Colonic mucosa (tissue), 4 donors: ENCODE measurements around the gene SLC7A5. TPM values are rescaled to one million over a fixed set of nuclear protein-coding genes. Genes with fewer than 3 reads are reported as not detected.
"Not testable (repeated sequence)": the region's sequence is repeated elsewhere in the genome, so short reads cannot be mapped to it uniquely, and the experiment has no call there.

Source experiments
- DNase-seq: peaks from one replicate; pipeline ENCODE4 v3.0.0-alpha.2; 2020
- H3K27ac ChIP-seq: fragments of 200-600 bp; one replicate; pipeline ENCODE4 v1.8.0; 2021
- H3K27me3 ChIP-seq: fragments of 200-600 bp; one replicate; pipeline ENCODE4 v1.8.0; 2021
- H3K36me3 ChIP-seq: fragments of 200-600 bp; one replicate; pipeline ENCODE4 v1.8.0; 2021
- H3K4me1 ChIP-seq: fragments of 200-600 bp; one replicate; pipeline ENCODE4 v1.8.0; 2021; ENCODE audit warnings: mild to moderate bottlenecking
- H3K4me3 ChIP-seq: fragments of 200-600 bp; one replicate; pipeline ENCODE4 v1.8.0; 2021
- H3K9ac ChIP-seq, 2 donors: one replicate each; pipeline ENCODE4 v1.7.0; 2013; ENCODE audit warnings: control low read depth in 2 of 2, low read depth in 2 of 2, low read length in 2 of 2
- H3K9me3 ChIP-seq: fragments of 200-600 bp; one replicate; pipeline ENCODE4 v1.8.0; 2021
- CTCF ChIP-seq: fragments of 200-600 bp; IDR thresholded peaks from one replicate; pipeline ENCODE4 v1.8.0; 2022; ENCODE audit warnings: antibody characterized with exemption, mild to moderate bottlenecking
- intact Hi-C: fragments of 100-400 bp; cut with DNase I; formaldehyde crosslinking; loops from one replicate; pipeline ENCODE4 v1.14.1; 2022
- total RNA-seq, 2 donors: library from RNA; stranded (reverse); fragmentation: NEBNext Ultra II Directional in 1 of 2; extraction: Animal tissue kit (Norgen Biotek cat#: 25700) in 1 of 2; gene quantifications; one replicate each; pipeline ENCODE4 v1.2.1, GENCODE V29; 2021
- donor health status: healthy.
- donor health status: DM: no; HTN: no; CAD: no.
- donor health status: DM: no; HTN: no; CAD: no.

The SLC7A5 gene
- total RNA-seq, 2 donors from 2014 or later: 9.5 to 26.2 TPM

- Histone ChIP-seq H3K9me3 (no peaks in the 10 kb centered on the region), H3K36me3 (no peaks in the 10 kb centered on the region), H3K27ac (no peak overlapping the region), H3K27me3 (no peaks in the 10 kb centered on the region), H3K4me1 (no peaks in the 10 kb centered on the region), H3K4me3 (no peak overlapping the region), H3K9ac (no peak overlapping the region)
- intact Hi-C loops: no loop called here
- no peak for DNase-seq
- TF ChIP-seq CTCF: no peak
Measured at GRCh38 chr16:87895641-87896141, 26.4 kb upstream of the SLC7A5 start.

GRCh38 chr16:87894005-87894404, 24.7 kb upstream of the SLC7A5 start:
- H3K4me1 ChIP-seq, H3K9ac ChIP-seq, H3K27ac ChIP-seq, H3K9me3 ChIP-seq, H3K4me3 ChIP-seq, H3K27me3 ChIP-seq, H3K36me3 ChIP-seq, intact Hi-C loops, DNase-seq: not testable (repeated sequence)

GRCh38 chr16:87891764-87892163, 22.5 kb upstream of the SLC7A5 start:
- Histone ChIP-seq H3K9me3 (no peaks in the 10 kb centered on the region), H3K36me3 (no peaks in the 10 kb centered on the region), H3K4me1 (no peaks in the 10 kb centered on the region), H3K4me3 (no peak overlapping the region), H3K9ac (no peak overlapping the region), H3K27me3 (no peaks in the 10 kb centered on the region), H3K27ac (no peak overlapping the region)
- no peak for DNase-seq
- no peak for TF ChIP-seq CTCF
- intact Hi-C loops: no loop called here

GRCh38 chr16:87889762-87890161, 20.5 kb upstream of the SLC7A5 start:
- H3K4me1 ChIP-seq, H3K27ac ChIP-seq, H3K9ac ChIP-seq, H3K4me3 ChIP-seq, H3K27me3 ChIP-seq, H3K36me3 ChIP-seq, H3K9me3 ChIP-seq, DNase-seq, intact Hi-C loops: not testable (repeated sequence)

- H3K9ac ChIP-seq, H3K4me1 ChIP-seq, DNase-seq, H3K27ac ChIP-seq, H3K4me3 ChIP-seq, H3K27me3 ChIP-seq, intact Hi-C loops, H3K9me3 ChIP-seq, H3K36me3 ChIP-seq: not testable (repeated sequence)
Measured at GRCh38 chr16:87888346-87888745, 19.0 kb upstream of the SLC7A5 start.

GRCh38 chr16:87887931-87888330, 18.6 kb upstream of the SLC7A5 start:
- H3K27ac ChIP-seq, intact Hi-C loops, H3K4me1 ChIP-seq, H3K27me3 ChIP-seq, DNase-seq, H3K9ac ChIP-seq, H3K36me3 ChIP-seq, H3K9me3 ChIP-seq, H3K4me3 ChIP-seq: not testable (repeated sequence)

GRCh38 chr16:87885371-87885967, 16.2 kb upstream of the SLC7A5 start:
- H3K36me3 ChIP-seq, H3K9me3 ChIP-seq, H3K27me3 ChIP-seq, DNase-seq, H3K4me1 ChIP-seq, intact Hi-C loops, H3K27ac ChIP-seq, H3K4me3 ChIP-seq, H3K9ac ChIP-seq: not testable (repeated sequence)

GRCh38 chr16:87882436-87883019, 13.2 kb upstream of the SLC7A5 start:
- H3K9me3 ChIP-seq: no peaks in the 10 kb centered on the region
- no peaks in the 10 kb centered on the region for H3K4me1 ChIP-seq
- TF ChIP-seq CTCF: no peak
- intact Hi-C loops: no loop called here
- no peak overlapping the region for H3K4me3 ChIP-seq
- no peak overlapping the region for H3K27ac ChIP-seq
- H3K27me3 ChIP-seq: no peaks in the 10 kb centered on the region
- H3K36me3 ChIP-seq: no peaks in the 10 kb centered on the region
- no peak for DNase-seq
- H3K9ac ChIP-seq: no peak overlapping the region
